DND-41 (cell line): ENCODE results near the gene CYP3A4.

Experiments
- EZH2 ChIP-seq: IDR thresholded peaks from 3 replicates; pipeline ENCODE4 v1.6.1; 2012; ENCODE audit warnings: borderline replicate concordance, low read depth, mild to moderate bottlenecking, moderate library complexity, low read length, inconsistent platforms; ENCODE audit not compliant: severe bottlenecking
- TF ChIP-seq, protein P1 (sequence below): IDR thresholded peaks from 2 replicates; pipeline ENCODE4 v1.5.1; 2012; ENCODE audit warnings: borderline replicate concordance, low read length, moderate library complexity, mild to moderate bottlenecking; ENCODE audit not compliant: poor library complexity, severe bottlenecking; ENCODE audit errors: extremely low read depth

DNA sequence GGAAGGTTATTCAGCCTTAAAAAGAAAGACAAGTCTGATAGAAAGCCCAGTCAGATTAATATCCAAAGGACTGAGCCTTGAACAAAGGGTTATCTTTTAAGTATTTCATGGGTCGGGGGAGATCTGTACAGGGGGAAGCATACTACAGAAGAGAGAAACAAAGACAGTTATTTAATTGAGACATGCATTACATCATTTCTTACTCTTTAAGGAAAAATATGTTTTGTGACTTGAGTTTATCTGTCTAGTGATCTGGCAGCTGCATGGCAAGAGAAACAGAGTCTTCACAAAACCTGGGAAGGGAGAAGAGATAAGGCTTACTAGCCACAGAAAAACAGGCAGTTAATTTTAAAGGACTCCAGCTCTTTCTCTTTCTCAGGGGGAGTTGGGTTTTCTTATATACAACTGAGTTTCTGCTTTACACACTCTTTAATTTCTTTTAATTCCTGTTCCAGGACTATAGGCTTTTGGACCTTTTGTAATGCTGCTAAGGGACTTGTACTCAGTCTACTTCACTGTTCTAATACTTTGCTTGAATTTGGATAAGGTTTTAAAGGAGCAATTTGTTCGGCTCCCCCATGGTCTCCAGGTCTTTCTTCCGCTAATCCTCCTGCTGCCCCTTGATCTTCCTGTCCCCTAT lies 23.0 kb upstream of the CYP3A4 start:
- TF ChIP-seq, protein P1, sequence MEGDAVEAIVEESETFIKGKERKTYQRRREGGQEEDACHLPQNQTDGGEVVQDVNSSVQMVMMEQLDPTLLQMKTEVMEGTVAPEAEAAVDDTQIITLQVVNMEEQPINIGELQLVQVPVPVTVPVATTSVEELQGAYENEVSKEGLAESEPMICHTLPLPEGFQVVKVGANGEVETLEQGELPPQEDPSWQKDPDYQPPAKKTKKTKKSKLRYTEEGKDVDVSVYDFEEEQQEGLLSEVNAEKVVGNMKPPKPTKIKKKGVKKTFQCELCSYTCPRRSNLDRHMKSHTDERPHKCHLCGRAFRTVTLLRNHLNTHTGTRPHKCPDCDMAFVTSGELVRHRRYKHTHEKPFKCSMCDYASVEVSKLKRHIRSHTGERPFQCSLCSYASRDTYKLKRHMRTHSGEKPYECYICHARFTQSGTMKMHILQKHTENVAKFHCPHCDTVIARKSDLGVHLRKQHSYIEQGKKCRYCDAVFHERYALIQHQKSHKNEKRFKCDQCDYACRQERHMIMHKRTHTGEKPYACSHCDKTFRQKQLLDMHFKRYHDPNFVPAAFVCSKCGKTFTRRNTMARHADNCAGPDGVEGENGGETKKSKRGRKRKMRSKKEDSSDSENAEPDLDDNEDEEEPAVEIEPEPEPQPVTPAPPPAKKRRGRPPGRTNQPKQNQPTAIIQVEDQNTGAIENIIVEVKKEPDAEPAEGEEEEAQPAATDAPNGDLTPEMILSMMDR: no peak
- TF ChIP-seq EZH2: no peak
